Right lobe of liver (tissue), 6 donors: ENCODE results near the gene ABCC9. TPM values are rescaled to one million over a fixed set of nuclear protein-coding genes. Genes with fewer than 3 reads are reported as not detected.
A peak's percentile ranks its signal among the peaks of the same experiment; 100 is the strongest.

Source experiments
- ATAC-seq, 4 donors: fragments of 200-7000 bp; cut with Tn5 transposase; one replicate each; pipeline ENCODE4 v1.9.1; 2020; ENCODE audit warnings: mild to moderate bottlenecking in 4 of 4, moderate library complexity in 4 of 4
- DNase-seq, 3 donors: peaks; one replicate each; pipeline ENCODE4 v3.0.0-alpha.2; 2020
- H3K27ac ChIP-seq, 3 donors: fragments of 200-600 bp; one replicate each; pipeline ENCODE4 v1.8.0; 2022
- H3K27me3 ChIP-seq, 2 donors: fragments of 200-600 bp; one replicate each; pipeline ENCODE4 v1.8.0; 2022
- H3K36me3 ChIP-seq, 4 donors: fragments of 200-600 bp; sonication (generic) in 1 of 4; one replicate each; pipeline versions ENCODE4 v1.5.1 to v1.8.0; 2017 to 2022; ENCODE audit warnings: control low read depth in 1 of 4
- H3K4me1 ChIP-seq, 4 donors: fragments of 200-600 bp; sonication (generic) in 1 of 4; one replicate each; pipeline versions ENCODE4 v1.5.1 to v1.8.0; 2017 to 2022; ENCODE audit warnings: control low read depth in 1 of 4
- H3K4me3 ChIP-seq, 3 donors: fragments of 200-600 bp; one replicate each; pipeline ENCODE4 v1.8.0; 2022
- H3K9me3 ChIP-seq, 4 donors: fragments of 200-600 bp; sonication (generic) in 1 of 4; one replicate each; pipeline versions ENCODE4 v1.5.1 to v1.8.0; 2017 to 2022; ENCODE audit warnings: control low read depth in 1 of 4
- POLR2A ChIP-seq: fragments of 450-650 bp; IDR thresholded peaks from one replicate; pipeline ENCODE4 v1.6.1; 2017; ENCODE audit warnings: antibody characterized with exemption, mild to moderate bottlenecking
- WGBS: methylation state at CpG from one replicate; pipeline ENCODE4 v1.1.6; 2018; ENCODE audit warnings: low coverage, low lambda C conversion rate; ENCODE audit not compliant: insufficient coverage; ENCODE audit errors: missing lambda C conversion rate; 5-methylcytosine and 5-hydroxymethylcytosine counted together
- intact Hi-C, 2 donors: fragments of 100-400 bp; cut with DNase I; formaldehyde crosslinking; loops; one replicate each; pipeline versions ENCODE4 v1.11.2 to v1.14.1; 2022
- total RNA-seq, 6 experiments: library from RNA; depleted of rRNA in 2 of 6; stranded (reverse); fragments of >200 nt in 2 of 6; fragmentation: NEBNext Ultra II Directional in 3 of 6; extraction: Animal tissue kit (Norgen Biotek cat#: 25700) in 3 of 6; gene quantifications; one replicate each; pipeline versions ENCODE4 v1.1.0 to v1.2.4, GENCODE V29; 2016 to 2023
- TF ChIP-seq, protein P1 (sequence below), 4 donors: fragments of 200-600 bp in 3 of 4; fragments of 450-650 bp in 1 of 4; IDR thresholded peaks; one replicate each; pipeline versions ENCODE4 v1.5.1 to v1.8.0; 2016 to 2022; ENCODE audit warnings: antibody characterized with exemption in 4 of 4, mild to moderate bottlenecking in 2 of 4
- donor health status: DM: no; HTN: yes; CAD: no.
- donor health status: DM: no; HTN: no; CAD: no.
- donor health status: DM: no; HTN: no; CAD: no.
- donor health status: DM: no; HTN: yes; CAD: no.
- donor health status: DM: no; HTN: yes; CAD: no.

The ABCC9 gene
- total RNA-seq, 6 experiments from 2014 or later: 26.5 to 71.2 (median 37.1) TPM

DNA sequence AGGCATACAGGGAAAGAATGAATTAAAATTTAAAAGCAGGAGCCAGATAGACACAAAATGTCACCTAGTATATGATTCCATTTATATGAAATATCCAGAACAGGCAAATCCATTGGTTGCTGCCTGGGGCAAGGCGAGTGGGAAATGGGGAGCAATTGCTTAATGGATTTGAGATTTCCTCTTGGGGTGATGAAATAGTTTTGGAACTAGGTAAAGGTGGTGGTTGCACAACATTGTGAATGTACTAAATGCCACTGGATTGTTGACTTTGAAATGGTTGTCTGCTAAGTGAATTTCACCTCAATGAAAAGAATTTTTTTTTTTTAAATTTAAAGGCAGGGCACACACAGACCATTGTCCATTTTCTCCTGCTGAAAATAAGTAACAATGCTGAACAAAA, 61.9 kb downstream of the ABCC9 start:
- 10% methylated on average over 1 of the region's 1 CpG for WGBS
- TF ChIP-seq POLR2A: no peak
- H3K4me3 ChIP-seq: no peak overlapping the region
- DNase-seq (peak in 1 of 3 donors; percentile 48), ATAC-seq (peak; percentile 57 to 79 (median 64))
- no peaks in the 10 kb centered on the region for H3K36me3 ChIP-seq
- peaks cover 0 to 39% (median 20%) of the 10 kb centered on the region in 4 donors for H3K4me1 ChIP-seq
- intact Hi-C loops: no loop called here
- H3K27ac ChIP-seq: peak overlapping the region in 2 of 3 donors; percentile 62 to 75
- H3K27me3 ChIP-seq: no peaks in the 10 kb centered on the region
- H3K9me3 ChIP-seq: no peaks in the 10 kb centered on the region

DNA sequence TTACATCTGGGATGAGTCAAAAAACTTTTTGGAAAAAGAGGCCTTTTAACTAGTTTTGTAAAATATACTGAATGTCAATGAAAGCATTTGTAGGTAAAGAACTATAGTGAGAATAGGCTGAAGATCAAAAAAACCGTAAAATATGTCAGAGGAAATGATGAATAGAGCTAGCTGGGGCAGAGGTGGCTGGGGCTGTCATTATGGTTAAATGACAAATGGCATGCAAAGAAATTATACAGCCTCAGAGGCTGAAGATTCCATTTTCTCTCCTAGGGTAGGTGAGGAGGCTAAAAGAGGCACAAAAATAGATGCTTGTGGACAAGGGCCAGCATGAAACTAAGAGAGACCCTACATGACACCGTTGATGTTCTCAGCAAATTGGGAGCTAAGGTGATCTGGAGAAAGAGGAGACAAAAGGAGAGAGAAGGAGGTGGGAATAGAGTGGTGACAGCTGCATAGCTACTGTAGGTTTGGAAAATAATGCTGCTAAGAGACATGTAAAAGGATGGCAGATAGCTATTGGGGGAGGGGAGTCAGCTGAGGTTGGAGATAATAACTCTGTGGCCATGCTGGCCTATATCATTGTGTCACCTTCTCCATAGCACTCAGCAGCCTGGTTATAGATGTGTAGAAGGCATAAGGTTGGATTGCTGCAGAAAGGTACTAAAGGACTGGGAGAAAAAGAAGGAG, 63.8 kb downstream of the ABCC9 start:
- Histone ChIP-seq H3K27ac (no peak overlapping the region), H3K4me3 (no peak overlapping the region), H3K27me3 (no peaks in the 10 kb centered on the region), H3K4me1 (peaks cover 0 to 34% (median 15%) of the 10 kb centered on the region in 4 donors), H3K36me3 (peaks cover 0 to 3% (median under 1%) of the 10 kb centered on the region in 4 donors), H3K9me3 (no peaks in the 10 kb centered on the region)
- DNase-seq: no peak
- no peak for ATAC-seq
- 65% methylated on average over 2 of the region's 2 CpGs for WGBS
- intact Hi-C loops: no loop called here
- TF ChIP-seq, protein P1, sequence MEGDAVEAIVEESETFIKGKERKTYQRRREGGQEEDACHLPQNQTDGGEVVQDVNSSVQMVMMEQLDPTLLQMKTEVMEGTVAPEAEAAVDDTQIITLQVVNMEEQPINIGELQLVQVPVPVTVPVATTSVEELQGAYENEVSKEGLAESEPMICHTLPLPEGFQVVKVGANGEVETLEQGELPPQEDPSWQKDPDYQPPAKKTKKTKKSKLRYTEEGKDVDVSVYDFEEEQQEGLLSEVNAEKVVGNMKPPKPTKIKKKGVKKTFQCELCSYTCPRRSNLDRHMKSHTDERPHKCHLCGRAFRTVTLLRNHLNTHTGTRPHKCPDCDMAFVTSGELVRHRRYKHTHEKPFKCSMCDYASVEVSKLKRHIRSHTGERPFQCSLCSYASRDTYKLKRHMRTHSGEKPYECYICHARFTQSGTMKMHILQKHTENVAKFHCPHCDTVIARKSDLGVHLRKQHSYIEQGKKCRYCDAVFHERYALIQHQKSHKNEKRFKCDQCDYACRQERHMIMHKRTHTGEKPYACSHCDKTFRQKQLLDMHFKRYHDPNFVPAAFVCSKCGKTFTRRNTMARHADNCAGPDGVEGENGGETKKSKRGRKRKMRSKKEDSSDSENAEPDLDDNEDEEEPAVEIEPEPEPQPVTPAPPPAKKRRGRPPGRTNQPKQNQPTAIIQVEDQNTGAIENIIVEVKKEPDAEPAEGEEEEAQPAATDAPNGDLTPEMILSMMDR (IDR thresholded peaks at IDR 0.05): no peak
- TF ChIP-seq POLR2A: no peak

DNA sequence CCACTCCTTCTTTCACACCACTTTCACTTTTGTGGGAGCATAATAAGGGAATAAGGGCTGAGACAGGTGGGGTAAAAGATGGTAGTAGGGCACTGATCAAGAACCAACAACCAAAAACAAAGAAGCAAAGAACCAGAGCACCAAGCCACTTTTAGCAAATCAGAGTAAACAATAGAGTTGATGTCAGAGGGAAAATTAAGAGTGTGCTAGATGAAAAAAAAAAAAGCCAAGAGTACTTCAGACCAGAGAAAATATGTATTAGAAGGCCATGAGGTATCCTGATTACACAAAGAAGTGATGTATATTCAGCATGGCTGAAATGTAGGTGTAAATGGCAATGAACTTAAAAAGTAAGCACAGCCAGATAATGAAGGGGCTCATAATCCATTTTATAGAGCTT, 75.4 kb downstream of the ABCC9 start:
- Histone ChIP-seq H3K36me3 (peaks cover 0 to 2% (median 0%) of the 10 kb centered on the region in 4 donors), H3K27ac (no peak overlapping the region), H3K4me3 (no peak overlapping the region), H3K4me1 (peaks cover 0 to 13% (median 5%) of the 10 kb centered on the region in 4 donors), H3K9me3 (no peaks in the 10 kb centered on the region), H3K27me3 (no peaks in the 10 kb centered on the region)
- ATAC-seq (peak in 1 of 4 donors; percentile 23), DNase-seq (no peak)
- intact Hi-C loops: no loop called here
- TF ChIP-seq POLR2A: no peak
- TF ChIP-seq, protein P1 (IDR thresholded peaks at IDR 0.05): no peak

DNA sequence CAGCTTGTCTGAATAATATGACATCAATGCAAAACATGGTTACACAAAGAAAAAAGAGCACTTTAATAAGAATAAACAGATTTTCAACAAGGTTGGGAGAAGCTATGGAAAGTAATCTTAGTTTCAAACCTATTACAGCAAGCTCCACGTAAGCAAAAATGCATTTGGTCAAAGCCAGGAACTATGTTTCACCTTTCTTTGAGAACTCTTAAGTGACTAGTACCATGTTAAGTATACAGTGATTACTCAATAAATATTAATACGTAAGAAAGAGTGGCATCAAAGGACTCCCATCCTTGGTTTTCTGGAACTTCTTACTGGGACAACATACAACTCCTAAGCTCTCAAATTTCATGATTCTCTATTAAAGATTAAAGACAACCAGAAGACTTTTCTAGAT, 80.7 kb downstream of the ABCC9 start:
- DNase-seq (no peak), ATAC-seq (no peak)
- whole genome bisulfite sequencing: 83% methylated on average over 2 of the region's 2 CpGs
- no peak overlapping the region for H3K27ac ChIP-seq
- H3K4me3 ChIP-seq: no peak overlapping the region
- no peaks in the 10 kb centered on the region for H3K9me3 ChIP-seq
- H3K27me3 ChIP-seq: no peaks in the 10 kb centered on the region
- no peaks in the 10 kb centered on the region for H3K4me1 ChIP-seq
- intact Hi-C loops: no loop called here
- H3K36me3 ChIP-seq: no peaks in the 10 kb centered on the region
- TF ChIP-seq, protein P1 (IDR thresholded peaks at IDR 0.05): no peak
- no peak for TF ChIP-seq POLR2A

DNA sequence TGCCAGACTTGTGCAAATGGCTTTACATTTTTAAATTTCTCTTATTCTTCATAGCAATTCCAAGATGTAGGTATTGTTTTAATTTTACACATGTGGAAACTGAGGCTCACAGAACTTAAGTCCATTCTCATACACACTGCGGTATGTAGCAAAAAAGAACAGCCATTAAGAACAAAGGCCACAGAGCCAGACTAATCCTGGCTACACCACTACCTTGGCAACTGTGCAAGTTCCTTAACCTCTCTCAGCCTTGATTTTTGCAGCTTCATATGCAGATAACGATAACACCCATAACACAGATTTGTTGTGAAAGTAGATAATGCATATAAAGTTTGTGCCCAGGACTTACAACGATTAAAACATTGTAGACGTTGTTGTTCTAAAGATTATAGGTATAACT, 81.1 kb downstream of the ABCC9 start:
- Histone ChIP-seq H3K9me3 (no peaks in the 10 kb centered on the region), H3K36me3 (no peaks in the 10 kb centered on the region), H3K27me3 (no peaks in the 10 kb centered on the region), H3K4me3 (no peak overlapping the region), H3K27ac (no peak overlapping the region), H3K4me1 (no peaks in the 10 kb centered on the region)
- no peak for ATAC-seq
- no peak for DNase-seq
- intact Hi-C loops: no loop called here
- WGBS: 80% methylated on average over 4 of the region's 4 CpGs
- TF ChIP-seq, protein P1 (IDR thresholded peaks at IDR 0.05): no peak
- no peak for TF ChIP-seq POLR2A
